Spinal cord (tissue), 10 donors: ENCODE measurements around the gene CDH22. TPM values are rescaled to one million over a fixed set of nuclear protein-coding genes. Genes with fewer than 3 reads are reported as not detected.
A peak's percentile ranks its signal among the peaks of the same experiment; 100 is the strongest.

Source experiments
- DNase-seq, 6 donors: peaks; one replicate each; pipeline versions ENCODE4 v3.0.0 to v3.0.0-alpha.2; 2013 to 2015; ENCODE audit warnings: low spot score in 6 of 6, low read depth in 4 of 6
- H3K27ac ChIP-seq: one replicate; pipeline ENCODE4 v1.5.1; 2013; ENCODE audit warnings: low read depth, low read length, control low read depth
- H3K27me3 ChIP-seq: one replicate; pipeline ENCODE4 v1.6.1; 2013; ENCODE audit warnings: low read length; ENCODE audit not compliant: control insufficient read depth, insufficient read depth
- H3K36me3 ChIP-seq: one replicate; pipeline ENCODE4 v1.6.1; 2013; ENCODE audit warnings: low read length; ENCODE audit not compliant: control insufficient read depth, insufficient read depth
- H3K4me1 ChIP-seq: one replicate; pipeline ENCODE4 v1.6.1; 2013; ENCODE audit warnings: low read length; ENCODE audit not compliant: control insufficient read depth, insufficient read depth
- H3K4me3 ChIP-seq: one replicate; pipeline ENCODE4 v1.5.1; 2013; ENCODE audit warnings: low read depth, low read length, control low read depth
- H3K9me3 ChIP-seq: one replicate; pipeline ENCODE4 v1.6.1; 2013; ENCODE audit warnings: low read length; ENCODE audit not compliant: control insufficient read depth, insufficient read depth
- WGBS: methylation state at CpG from one replicate; pipeline ENCODE4 v1.1.5; 2013; ENCODE audit warnings: missing lambda C conversion rate; ENCODE audit not compliant: insufficient coverage; 5-methylcytosine and 5-hydroxymethylcytosine counted together
- polyA plus RNA-seq, 2 donors: library from polyadenylated mRNA; unstranded; fragments of 120-200 nt; gene quantifications; one replicate each; pipeline ENCODE4 v1.2.1, GENCODE V29; 2013; ENCODE audit not compliant: insufficient read length in 2 of 2
- total RNA-seq, 2 donors: library from RNA; depleted of rRNA in 1 of 2; stranded (reverse); fragments of 120-200 nt in 1 of 2; fragments of >200 nt in 1 of 2; gene quantifications; one replicate each; pipeline versions ENCODE4 v1.2.3 to v1.2.4, GENCODE V29; 2013 to 2014
- donor health status: healthy.

CDH22 gene
- total and polyA plus RNA-seq, 4 donors: 1.6 to 13.1 (median 7.5) TPM

GRCh38 chr20:46133886-46134654, 174.2 kb downstream of the CDH22 start:
- no peaks in the 10 kb centered on the region for H3K36me3 ChIP-seq
- no peaks in the 10 kb centered on the region for H3K9me3 ChIP-seq
- no peak overlapping the region for H3K27ac ChIP-seq
- 91% methylated on average over 6 of the region's 11 CpGs for WGBS
- H3K4me3 ChIP-seq: no peak overlapping the region
- H3K27me3 ChIP-seq: peaks cover 20% of the 10 kb centered on the region
- peaks cover 31% of the 10 kb centered on the region for H3K4me1 ChIP-seq
- no peak for DNase-seq

GRCh38 chr20:46132705-46133120, 175.6 kb downstream of the CDH22 start:
- H3K9me3 ChIP-seq: no peaks in the 10 kb centered on the region
- no peaks in the 10 kb centered on the region for H3K36me3 ChIP-seq
- peaks cover 29% of the 10 kb centered on the region for H3K4me1 ChIP-seq
- H3K4me3 ChIP-seq: no peak overlapping the region
- peak in 4 of 6 donors; percentile 49 to 88 (median 76) for DNase-seq
- H3K27me3 ChIP-seq: peaks cover 25% of the 10 kb centered on the region
- WGBS: 18% methylated on average over 17 of the region's 17 CpGs
- no peak overlapping the region for H3K27ac ChIP-seq

- H3K27me3 ChIP-seq: peaks cover 25% of the 10 kb centered on the region
- no peak overlapping the region for H3K27ac ChIP-seq
- WGBS: 67% methylated on average over 1 of the region's 6 CpGs
Measured at GRCh38 chr20:46131396-46131795, 176.9 kb downstream of the CDH22 start.

GRCh38 chr20:46130534-46130933, 177.8 kb downstream of the CDH22 start:
- H3K36me3 ChIP-seq: no peaks in the 10 kb centered on the region
- DNase-seq: no peak
- peaks cover 25% of the 10 kb centered on the region for H3K27me3 ChIP-seq
- H3K4me3 ChIP-seq: no peak overlapping the region
- H3K4me1 ChIP-seq: peaks cover 17% of the 10 kb centered on the region
- 89% methylated on average over 3 of the region's 4 CpGs for WGBS
- H3K27ac ChIP-seq: no peak overlapping the region
- H3K9me3 ChIP-seq: no peaks in the 10 kb centered on the region

More at GRCh38 chr20:46131396-46131795, 176.9 kb downstream of the CDH22 start:
- Histone ChIP-seq H3K36me3 (no peaks in the 10 kb centered on the region), H3K4me3 (no peak overlapping the region), H3K9me3 (no peaks in the 10 kb centered on the region), H3K4me1 (peaks cover 26% of the 10 kb centered on the region)
- DNase-seq: no peak

GRCh38 chr20:46129955-46130481, 178.3 kb downstream of the CDH22 start:
- peaks cover 17% of the 10 kb centered on the region for H3K4me1 ChIP-seq
- peaks cover 25% of the 10 kb centered on the region for H3K27me3 ChIP-seq
- WGBS: 44% methylated on average over 3 of the region's 5 CpGs
- H3K36me3 ChIP-seq: no peaks in the 10 kb centered on the region
- peak in 1 of 6 donors; percentile 89 for DNase-seq
- no peaks in the 10 kb centered on the region for H3K9me3 ChIP-seq
- no peak overlapping the region for H3K27ac ChIP-seq
- H3K4me3 ChIP-seq: no peak overlapping the region

GRCh38 chr20:46128310-46129151, 179.8 kb downstream of the CDH22 start:
- no peak overlapping the region for H3K27ac ChIP-seq
- no peak overlapping the region for H3K4me3 ChIP-seq
- no peaks in the 10 kb centered on the region for H3K36me3 ChIP-seq
- no peaks in the 10 kb centered on the region for H3K9me3 ChIP-seq
- H3K27me3 ChIP-seq: peaks cover 25% of the 10 kb centered on the region
- WGBS: 26% methylated on average over 13 of the region's 16 CpGs
- DNase-seq: peak in 2 of 6 donors; percentile 75 to 79
- peaks cover 17% of the 10 kb centered on the region for H3K4me1 ChIP-seq

GRCh38 chr20:46127396-46128010, 180.8 kb downstream of the CDH22 start:
- H3K4me3 ChIP-seq: no peak overlapping the region
- H3K27ac ChIP-seq: no peak overlapping the region
- no peaks in the 10 kb centered on the region for H3K9me3 ChIP-seq
- 86% methylated on average over 8 of the region's 11 CpGs for WGBS
- no peak for DNase-seq
- peaks cover 13% of the 10 kb centered on the region for H3K4me1 ChIP-seq
- H3K27me3 ChIP-seq: peaks cover 27% of the 10 kb centered on the region
- H3K36me3 ChIP-seq: no peaks in the 10 kb centered on the region

- Histone ChIP-seq H3K9me3 (no peaks in the 10 kb centered on the region), H3K36me3 (no peaks in the 10 kb centered on the region), H3K27ac (no peak overlapping the region), H3K4me3 (no peak overlapping the region), H3K4me1 (peaks cover 9% of the 10 kb centered on the region), H3K27me3 (peaks cover 23% of the 10 kb centered on the region)
- WGBS: 55% methylated on average over 1 of the region's 5 CpGs
- no peak for DNase-seq
Measured at GRCh38 chr20:46126440-46127056, 181.8 kb downstream of the CDH22 start.
